Lower lobe of right lung (tissue), 2 donors: ENCODE data around the gene AKT1. TPM values are rescaled to one million over a fixed set of nuclear protein-coding genes. Genes with fewer than 3 reads are reported as not detected.

Experiments used
- ATAC-seq, 2 donors: fragments of 200-7000 bp; cut with Tn5 transposase; one replicate each; pipeline ENCODE4 v1.9.1; 2020 to 2022; ENCODE audit warnings: mild to moderate bottlenecking in 2 of 2, moderate library complexity in 2 of 2
- DNase-seq: peaks from one replicate; pipeline ENCODE4 v3.0.0-alpha.2; 2020
- H3K27ac ChIP-seq: fragments of 200-600 bp; one replicate; pipeline ENCODE4 v1.8.0; 2022
- H3K27me3 ChIP-seq: fragments of 200-600 bp; one replicate; pipeline ENCODE4 v1.8.0; 2022; ENCODE audit warnings: low read depth
- H3K36me3 ChIP-seq: fragments of 200-600 bp; one replicate; pipeline ENCODE4 v1.8.0; 2022; ENCODE audit warnings: mild to moderate bottlenecking
- H3K4me1 ChIP-seq: fragments of 200-600 bp; one replicate; pipeline ENCODE4 v1.8.0; 2022
- H3K4me3 ChIP-seq: fragments of 200-600 bp; one replicate; pipeline ENCODE4 v1.8.0; 2022; ENCODE audit warnings: mild to moderate bottlenecking
- H3K9me3 ChIP-seq: fragments of 200-600 bp; one replicate; pipeline ENCODE4 v1.8.0; 2022
- CTCF ChIP-seq: fragments of 200-600 bp; IDR thresholded peaks from one replicate; pipeline ENCODE4 v1.8.0; 2022; ENCODE audit warnings: antibody characterized with exemption, mild to moderate bottlenecking
- intact Hi-C: fragments of 100-400 bp; cut with DNase I; formaldehyde crosslinking; loops from one replicate; pipeline ENCODE4 v1.11.0; 2022
- total RNA-seq: library from RNA; stranded (reverse); fragmentation: NEBNext Ultra II Directional; extraction: Animal tissue kit (Norgen Biotek cat#: 25700); gene quantifications from one replicate; pipeline ENCODE4 v1.2.1, GENCODE V29; 2021
- donor health status: DM: no; HTN: yes; CAD: no; lungs with severe emphysema.

Gene AKT1
- total RNA-seq, 1 donor from 2014 or later: 154 TPM

DNA sequence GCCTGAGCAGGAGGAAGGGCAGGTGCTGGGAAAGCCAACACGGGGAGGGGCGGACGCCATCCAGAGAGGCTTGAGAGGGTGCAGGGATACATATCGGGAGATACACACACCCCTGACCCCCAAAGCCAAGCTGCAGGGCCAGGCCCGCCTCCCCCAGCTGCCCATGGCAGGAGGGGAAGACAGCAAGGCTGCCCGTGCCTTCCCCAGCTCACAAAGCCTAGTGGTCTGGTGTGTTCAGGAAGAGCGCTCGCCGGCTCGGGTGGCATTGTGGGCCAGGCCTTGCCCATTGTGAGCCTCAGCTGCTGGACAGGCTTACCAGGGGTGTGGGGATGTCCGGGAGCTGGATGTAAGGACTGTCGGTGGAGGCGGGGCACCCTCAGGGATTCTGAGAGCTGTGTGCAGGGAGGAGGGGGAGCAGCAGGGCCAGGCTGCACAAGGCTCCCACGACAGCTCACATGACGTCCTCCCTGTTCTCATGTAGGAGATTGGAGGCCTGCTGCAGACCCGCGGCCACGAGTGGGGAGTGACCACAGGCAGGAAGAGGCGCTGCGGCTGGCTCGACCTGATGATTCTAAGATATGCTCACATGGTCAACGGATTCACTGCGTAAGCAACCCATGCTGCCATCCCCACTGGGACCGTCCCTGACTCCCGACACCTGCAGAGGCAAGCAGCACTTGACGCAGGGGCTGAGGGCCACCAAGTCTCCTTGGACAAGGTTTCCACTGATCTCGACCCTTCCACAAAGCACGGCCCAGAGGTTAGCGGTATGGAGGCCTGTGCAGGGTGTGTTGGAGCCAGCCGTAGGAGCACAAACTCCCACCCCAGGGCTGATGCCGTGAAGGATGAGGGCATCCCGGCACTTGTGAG is 52.7 kb downstream of the AKT1 start:
- no peaks in the 10 kb centered on the region for H3K36me3 ChIP-seq
- TF ChIP-seq CTCF: no peak
- H3K4me1 ChIP-seq: no peaks in the 10 kb centered on the region
- DNase-seq (no peak), ATAC-seq (no peak)
- no peak overlapping the region for H3K4me3 ChIP-seq
- no peaks in the 10 kb centered on the region for H3K27me3 ChIP-seq
- no peaks in the 10 kb centered on the region for H3K9me3 ChIP-seq
- H3K27ac ChIP-seq: no peak overlapping the region
- intact Hi-C loops: no loop called here

GRCh38 chr14:104741803-104742251 is 53.7 kb downstream of the AKT1 start:
- Histone ChIP-seq H3K4me1 (peaks cover 6% of the 10 kb centered on the region), H3K9me3 (no peaks in the 10 kb centered on the region), H3K36me3 (no peaks in the 10 kb centered on the region), H3K27ac (no peak overlapping the region), H3K4me3 (no peak overlapping the region), H3K27me3 (no peaks in the 10 kb centered on the region)
- DNase-seq (no peak), ATAC-seq (peak in 1 of 2 donors; percentile 2)
- intact Hi-C loops: no loop called here
- TF ChIP-seq CTCF: no peak

GRCh38 chr14:104741108-104741802 is 54.3 kb downstream of the AKT1 start:
- ATAC-seq (no peak), DNase-seq (no peak)
- Histone ChIP-seq H3K36me3 (no peaks in the 10 kb centered on the region), H3K27me3 (no peaks in the 10 kb centered on the region), H3K4me3 (no peak overlapping the region), H3K4me1 (peaks cover 12% of the 10 kb centered on the region), H3K9me3 (no peaks in the 10 kb centered on the region), H3K27ac (no peak overlapping the region)
- no peak for TF ChIP-seq CTCF
- intact Hi-C loops: no loop called here

DNA sequence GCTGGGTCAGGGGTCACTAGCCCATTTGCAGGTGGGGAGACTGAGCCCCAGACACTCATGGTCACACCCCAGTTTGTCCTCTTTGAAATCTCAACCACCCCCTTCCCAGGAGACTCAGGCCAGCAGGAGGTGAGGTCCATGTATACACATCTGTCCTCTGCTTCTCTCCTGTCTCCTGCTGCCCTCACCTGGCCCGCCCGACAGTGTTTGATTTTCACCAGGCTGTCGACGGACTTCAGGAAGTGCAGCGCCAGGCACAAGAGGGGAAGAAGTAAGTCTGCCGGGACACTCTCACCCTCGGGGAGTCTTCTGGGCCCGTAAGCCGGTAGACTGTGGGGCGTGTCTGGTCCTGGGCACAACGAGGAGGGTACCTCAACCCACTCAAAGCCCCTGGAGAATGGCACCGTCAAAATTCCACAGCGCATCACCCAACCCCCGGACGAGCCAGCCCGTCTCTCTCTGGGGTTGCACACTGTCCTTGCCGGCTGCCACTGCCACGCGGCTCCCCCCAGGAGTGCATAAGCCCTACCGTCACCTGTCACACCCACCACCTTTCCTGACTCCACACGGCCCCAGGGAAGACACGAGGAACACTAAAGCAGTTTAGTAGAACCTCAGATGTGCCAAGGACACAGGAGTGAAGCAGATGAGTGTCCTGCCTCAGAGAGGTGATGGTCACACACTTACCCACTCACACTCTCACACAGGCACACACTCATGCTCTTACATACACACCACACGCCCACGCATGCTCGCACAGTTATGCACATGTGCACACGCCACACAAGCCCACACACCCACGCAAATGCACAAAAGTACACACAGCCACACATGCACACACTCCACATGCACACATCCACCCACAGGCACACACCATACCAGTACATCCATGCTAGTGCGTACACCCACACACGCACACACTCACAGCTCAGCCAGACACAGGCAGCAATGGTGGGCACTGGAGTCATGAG is 55.7 kb downstream of the AKT1 start:
- Histone ChIP-seq H3K36me3 (no peaks in the 10 kb centered on the region), H3K4me1 (peaks cover 24% of the 10 kb centered on the region), H3K9me3 (no peaks in the 10 kb centered on the region), H3K27me3 (no peaks in the 10 kb centered on the region), H3K27ac (no peak overlapping the region), H3K4me3 (no peak overlapping the region)
- no peak for DNase-seq
- TF ChIP-seq CTCF: no peak
- ATAC-seq: no peak
- intact Hi-C loops: no loop called here

DNA sequence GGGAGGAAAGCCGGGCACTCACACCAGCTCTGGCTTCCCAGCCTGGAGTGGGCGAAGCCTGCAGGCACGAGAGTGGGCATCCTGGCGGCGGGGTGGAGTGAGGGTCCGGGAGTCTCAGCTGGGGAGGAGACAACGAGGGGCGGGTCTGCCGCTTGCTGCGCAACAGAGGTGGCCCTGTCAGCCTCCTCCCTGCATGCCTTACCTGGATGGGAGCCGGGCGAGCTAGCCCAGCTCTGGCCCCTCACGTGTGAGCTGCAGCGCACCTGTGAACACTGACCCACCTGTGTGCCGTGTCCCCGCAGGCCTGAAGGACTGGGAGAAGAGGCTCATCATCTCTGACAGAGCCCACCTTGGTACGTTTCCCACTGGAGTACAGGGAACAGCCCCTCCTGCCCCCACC is 56.5 kb downstream of the AKT1 start:
- DNase-seq (no peak), ATAC-seq (no peak)
- intact Hi-C loops: no loop called here
- Histone ChIP-seq H3K36me3 (no peaks in the 10 kb centered on the region), H3K27me3 (no peaks in the 10 kb centered on the region), H3K4me3 (no peak overlapping the region), H3K9me3 (no peaks in the 10 kb centered on the region), H3K27ac (no peak overlapping the region), H3K4me1 (peaks cover 24% of the 10 kb centered on the region)
- no peak for TF ChIP-seq CTCF
